HUES48 (cell line): Measurements from ENCODE around the gene HMGB2.
A peak's percentile ranks its signal among the peaks of the same experiment; 100 is the strongest.

ENCODE experiments used
- H3K27ac ChIP-seq: one replicate; pipeline ENCODE4 v1.7.0; 2013; ENCODE audit warnings: low read depth, low read length, inconsistent platforms
- H3K27me3 ChIP-seq: 2 replicates; pipeline ENCODE4 v1.6.1; 2013; ENCODE audit warnings: mild to moderate bottlenecking, low read length; ENCODE audit not compliant: control insufficient read depth, insufficient read depth
- H3K36me3 ChIP-seq: 2 replicates; pipeline ENCODE4 v1.6.1; 2013; ENCODE audit warnings: low read length; ENCODE audit not compliant: control insufficient read depth, insufficient read depth
- H3K4me1 ChIP-seq: 2 replicates; pipeline ENCODE4 v1.6.1; 2013; ENCODE audit warnings: mild to moderate bottlenecking, low read length; ENCODE audit not compliant: control insufficient read depth, insufficient read depth
- H3K4me3 ChIP-seq: 2 replicates; pipeline ENCODE4 v1.5.1; 2013; ENCODE audit warnings: mild to moderate bottlenecking, low read depth, low read length
- H3K9ac ChIP-seq: 2 replicates; pipeline ENCODE4 v1.6.1; 2013; ENCODE audit warnings: mild to moderate bottlenecking, low read depth, low read length, moderate library complexity
- H3K9me3 ChIP-seq: 2 replicates; pipeline ENCODE4 v1.6.1; 2013; ENCODE audit warnings: low read length; ENCODE audit not compliant: control insufficient read depth, insufficient read depth

HMGB2 gene

DNA sequence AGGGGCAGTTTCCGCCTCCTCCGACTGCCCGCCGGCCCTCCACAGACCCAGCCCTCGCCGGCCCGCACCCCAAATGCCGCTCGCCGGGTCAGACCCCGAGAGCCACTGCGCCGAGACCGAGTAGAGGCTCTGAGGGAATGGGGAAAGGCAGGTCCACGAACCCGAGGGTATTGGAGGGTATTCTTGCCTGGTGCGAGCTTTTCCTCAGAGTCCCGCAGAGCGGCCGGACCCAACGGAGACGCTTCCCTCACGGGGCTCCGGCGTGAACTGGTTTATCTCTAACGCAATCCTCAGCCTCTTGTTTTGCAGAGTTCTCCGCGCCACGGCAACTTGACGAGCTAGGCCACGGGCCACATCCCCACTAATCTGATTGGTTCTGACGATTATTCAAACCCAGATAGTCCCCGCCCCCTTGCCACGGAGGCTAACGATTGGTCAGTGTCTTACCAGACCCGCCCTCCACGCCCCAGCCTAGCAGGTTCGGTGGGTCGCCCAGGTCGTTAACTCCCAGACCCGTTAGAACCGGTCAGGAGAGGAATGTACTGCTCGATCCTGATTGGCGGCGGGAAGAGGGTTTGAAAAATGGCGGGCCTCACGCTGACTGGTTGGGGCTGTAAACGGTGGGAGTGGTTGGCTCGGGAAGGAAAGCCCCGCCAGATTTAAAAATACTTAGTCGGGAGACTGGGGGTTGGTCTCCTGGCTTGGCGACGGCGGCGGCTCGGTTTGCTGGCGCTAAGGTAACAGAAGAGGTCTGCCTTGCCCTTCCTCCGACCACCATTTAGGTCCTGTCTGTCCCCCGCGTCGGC is at the start of gene HMGB2:
Gene HMGB2, minus strand, starts transcription at position 274 of the 806 bp plus-strand sequence. CDS start 709 bp downstream, outside the sequence.
- peak within 1 kb of the TSS; percentile 89 for H3K4me3 ChIP-seq
- H3K27me3 ChIP-seq: 0 out of 2 replicates have a peak, but pooled peaks cover 5% of the 10 kb centered on the region
- no peaks in the 10 kb centered on the region for H3K9me3 ChIP-seq
- H3K4me1 ChIP-seq: peaks cover 20% of the 10 kb centered on the region
- peak within 1 kb of the TSS; percentile 98 for H3K9ac ChIP-seq
- peak within 1 kb of the TSS; percentile 99 for H3K27ac ChIP-seq
- H3K36me3 ChIP-seq: peaks cover 39% of the 10 kb centered on the region

DNA sequence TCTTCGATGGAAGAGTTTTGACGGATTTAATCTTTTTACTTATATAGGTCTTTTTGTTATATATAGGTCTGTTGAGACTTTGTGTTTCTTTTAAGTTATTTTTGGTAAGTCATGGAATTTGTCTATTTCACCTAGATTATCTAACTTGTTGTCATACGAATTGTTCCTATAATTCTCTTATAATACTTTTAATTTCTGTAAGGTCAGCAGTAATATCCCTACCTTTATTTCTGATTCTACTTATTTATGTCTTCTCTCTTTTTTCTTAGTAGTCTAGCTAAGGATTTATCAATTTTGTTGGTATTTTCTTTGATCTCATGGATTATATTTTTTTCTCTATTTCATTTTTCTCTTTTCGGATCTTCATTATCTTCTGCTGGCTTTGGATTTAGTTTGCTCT is 48.2 kb upstream of the HMGB2 start:
- Histone ChIP-seq H3K27me3 (no peaks in the 10 kb centered on the region), H3K9ac (no peak overlapping the region), H3K36me3 (no peaks in the 10 kb centered on the region), H3K9me3 (no peaks in the 10 kb centered on the region), H3K4me3 (no peak overlapping the region), H3K27ac (no peak overlapping the region), H3K4me1 (peaks cover 22% of the 10 kb centered on the region; the same call in 1 of the 2 replicates)

DNA sequence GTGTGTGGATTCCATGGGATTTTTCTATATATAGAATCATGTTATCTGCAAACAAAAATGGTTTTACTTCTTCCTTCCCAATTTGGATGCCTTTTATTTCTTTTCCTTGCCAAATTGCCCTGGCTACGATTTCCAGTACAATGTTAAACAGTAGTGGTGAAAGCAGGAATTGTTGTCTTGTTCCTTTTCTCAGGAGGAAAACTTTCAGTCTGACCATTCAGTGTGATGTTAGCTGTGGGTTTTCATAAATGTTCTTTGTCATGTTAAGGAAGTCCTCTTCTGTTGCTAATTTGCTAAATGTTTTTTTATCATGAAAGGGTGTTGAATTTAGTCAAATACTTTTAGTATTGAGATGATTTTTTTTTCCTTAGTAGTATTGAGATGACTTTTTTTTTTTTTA is 47.5 kb upstream of the HMGB2 start:
- Histone ChIP-seq H3K9ac (no peak overlapping the region), H3K27ac (no peak overlapping the region), H3K4me3 (no peak overlapping the region), H3K36me3 (0 out of 2 replicates have a peak, but pooled peaks cover 3% of the 10 kb centered on the region), H3K4me1 (peaks cover 22% of the 10 kb centered on the region; the same call in 1 of the 2 replicates), H3K9me3 (no peaks in the 10 kb centered on the region), H3K27me3 (no peaks in the 10 kb centered on the region)

DNA sequence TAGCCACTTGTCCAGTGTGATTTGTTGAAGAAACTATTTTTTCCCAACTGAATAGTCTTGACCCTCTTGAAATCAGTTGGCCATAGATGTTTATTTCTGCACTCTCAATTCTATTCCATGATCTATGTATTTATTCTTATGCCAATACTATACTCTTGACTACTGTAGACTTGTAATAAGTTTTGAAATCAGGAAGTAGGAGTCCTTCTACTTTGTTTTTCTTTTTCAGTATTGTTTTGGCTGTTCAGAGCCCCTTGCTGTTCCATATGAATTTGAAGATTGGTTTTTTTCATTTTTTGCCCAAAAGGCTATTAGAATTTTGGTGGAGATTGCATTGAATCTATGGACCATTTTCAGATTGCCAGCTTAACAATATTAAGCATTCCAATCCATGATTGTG is 46.8 kb upstream of the HMGB2 start:
- no peak overlapping the region for H3K9ac ChIP-seq
- H3K4me1 ChIP-seq: peaks cover 22% of the 10 kb centered on the region; the same call in 1 of the 2 replicates
- no peaks in the 10 kb centered on the region for H3K9me3 ChIP-seq
- H3K36me3 ChIP-seq: 0 out of 2 replicates have a peak, but pooled peaks cover 3% of the 10 kb centered on the region
- no peak overlapping the region for H3K27ac ChIP-seq
- H3K27me3 ChIP-seq: no peaks in the 10 kb centered on the region
- no peak overlapping the region for H3K4me3 ChIP-seq

DNA sequence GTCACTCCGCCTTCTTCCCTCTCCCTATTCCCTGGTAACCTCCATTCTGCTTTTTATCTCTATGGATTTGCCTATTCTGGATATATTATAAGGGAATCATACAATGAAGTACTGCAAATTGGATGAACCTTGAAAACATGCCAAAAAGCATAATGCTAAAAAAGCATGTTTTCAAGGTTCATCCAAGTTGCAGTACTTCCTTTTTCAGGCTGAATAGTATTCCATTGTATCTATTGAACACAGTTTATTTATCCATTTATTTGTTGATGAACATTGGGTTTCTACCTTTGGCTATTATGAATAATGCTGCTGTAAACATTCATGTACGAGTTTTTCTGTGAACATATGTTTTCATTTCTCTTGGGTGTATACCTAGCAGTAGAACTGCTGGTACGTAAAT is 45.8 kb upstream of the HMGB2 start:
- Histone ChIP-seq H3K9ac (no peak overlapping the region), H3K4me3 (no peak overlapping the region), H3K36me3 (peaks cover 3% of the 10 kb centered on the region; the same call in 1 of the 2 replicates), H3K27ac (no peak overlapping the region), H3K27me3 (no peaks in the 10 kb centered on the region), H3K4me1 (peaks cover 22% of the 10 kb centered on the region; the same call in 1 of the 2 replicates), H3K9me3 (no peaks in the 10 kb centered on the region)

DNA sequence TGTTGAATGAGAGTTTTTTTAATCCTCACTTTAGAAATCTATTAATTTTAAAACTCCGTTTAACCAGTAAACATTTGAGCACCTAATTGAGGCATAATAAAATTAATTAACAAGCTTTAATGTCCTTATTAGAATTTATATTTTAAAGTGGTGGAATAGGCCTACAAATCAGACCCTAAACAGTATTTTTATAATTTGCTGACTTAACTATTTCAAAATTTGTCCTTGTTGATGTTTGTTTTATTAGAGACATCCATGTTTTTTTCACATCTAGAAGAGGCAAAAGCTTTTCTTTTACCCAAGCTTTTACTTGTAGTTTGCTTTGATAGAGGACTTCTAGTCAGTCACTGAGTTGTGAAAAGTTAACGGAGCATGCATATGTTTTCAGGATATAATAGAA is 40.4 kb upstream of the HMGB2 start:
- Histone ChIP-seq H3K4me1 (peaks cover 13% of the 10 kb centered on the region; the same call in 1 of the 2 replicates), H3K27ac (no peak overlapping the region), H3K36me3 (peaks cover 3% of the 10 kb centered on the region; the same call in 1 of the 2 replicates), H3K4me3 (no peak overlapping the region), H3K9ac (no peak overlapping the region), H3K27me3 (0 out of 2 replicates have a peak, but pooled peaks cover 2% of the 10 kb centered on the region), H3K9me3 (no peaks in the 10 kb centered on the region)

DNA sequence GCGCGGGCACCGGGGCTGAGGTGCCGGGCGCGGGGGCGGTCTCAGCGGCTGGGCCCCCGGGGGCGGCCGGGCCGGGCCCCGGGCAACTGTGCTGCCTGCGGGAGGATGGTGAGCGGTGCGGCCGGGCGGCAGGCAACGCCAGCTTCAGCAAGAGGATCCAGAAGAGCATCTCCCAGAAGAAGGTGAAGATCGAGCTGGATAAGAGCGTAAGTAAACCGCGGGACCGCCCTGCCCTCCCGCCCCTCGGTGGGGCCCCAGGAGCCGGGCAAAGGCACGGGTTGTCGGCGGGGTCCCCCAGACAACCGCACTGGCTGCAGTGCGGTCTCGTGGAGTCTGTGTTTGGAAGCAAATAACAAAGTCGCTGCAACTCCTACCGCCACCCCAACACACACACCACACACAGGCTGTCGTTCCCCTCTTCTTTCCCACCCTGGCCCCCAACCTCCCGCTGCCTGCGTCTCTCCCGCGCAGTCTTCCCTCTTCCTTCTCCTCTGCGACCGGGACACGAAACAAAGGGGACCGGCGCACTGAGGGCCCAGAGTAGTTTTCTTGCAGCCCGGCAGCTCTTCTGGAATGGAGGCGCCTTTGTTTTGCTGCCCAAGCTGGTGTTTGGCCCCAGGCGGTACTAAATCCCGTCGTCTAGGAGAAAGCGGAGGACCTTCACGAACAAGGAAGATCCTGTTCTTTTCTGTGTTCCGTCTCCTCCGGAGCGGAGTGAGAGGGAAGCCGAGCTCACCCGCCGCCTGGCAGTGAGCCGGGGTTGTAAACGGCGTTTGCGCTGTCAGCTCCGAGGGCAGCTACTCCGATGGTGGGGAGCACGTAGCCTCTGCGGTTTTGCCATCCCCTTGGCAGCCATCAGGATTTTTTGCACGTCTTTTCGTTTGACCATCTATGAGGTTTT is 37.4 kb upstream of the HMGB2 start:
- Histone ChIP-seq H3K4me1 (peaks cover 7% of the 10 kb centered on the region), H3K4me3 (peak overlapping the region; percentile 94), H3K9ac (peak overlapping the region; percentile 38; the same call in 1 of the 2 replicates), H3K27ac (peak overlapping the region; percentile 71), H3K27me3 (0 out of 2 replicates have a peak, but pooled peaks cover 2% of the 10 kb centered on the region), H3K9me3 (no peaks in the 10 kb centered on the region), H3K36me3 (no peaks in the 10 kb centered on the region; the same call in 1 of the 2 replicates)

DNA sequence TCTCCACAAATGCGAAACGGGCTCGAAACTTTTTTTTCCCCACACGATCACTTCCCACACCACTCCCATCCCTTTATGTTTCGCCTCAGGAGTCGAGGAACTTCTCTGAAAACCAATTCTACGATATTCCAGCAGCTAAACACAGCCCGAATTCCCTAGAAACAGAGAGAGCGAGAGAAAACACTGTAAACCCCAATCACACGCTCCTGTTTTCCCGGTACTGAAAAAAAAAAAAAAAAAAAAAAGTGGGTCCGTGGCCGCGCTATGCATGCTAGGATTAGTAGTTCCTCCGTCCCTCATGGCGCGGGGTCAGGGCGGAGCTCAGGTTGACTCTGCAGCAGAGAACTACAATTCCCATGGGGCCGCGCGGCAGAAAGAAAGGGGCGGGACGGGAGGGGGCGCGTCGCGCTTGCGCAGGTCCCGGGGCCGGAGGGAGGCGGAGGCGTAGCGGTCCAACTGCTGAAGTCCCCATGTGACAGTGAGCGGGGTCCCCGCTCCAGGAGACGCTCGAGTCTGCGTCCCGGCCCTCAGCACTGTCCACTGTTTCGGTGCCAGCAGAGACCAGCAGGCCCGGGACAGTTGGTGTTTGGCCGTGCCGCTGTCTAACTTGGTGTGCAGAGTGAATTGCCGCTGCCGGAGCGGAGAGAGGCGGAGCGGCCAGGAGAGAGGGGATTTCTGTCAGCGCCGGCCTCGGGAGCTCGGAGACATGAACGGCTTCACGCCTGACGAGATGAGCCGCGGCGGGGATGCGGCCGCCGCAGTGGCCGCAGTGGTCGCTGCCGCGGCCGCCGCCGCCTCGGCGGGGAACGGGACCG is 36.5 kb upstream of the HMGB2 start, which contains the start of gene SAP30:
Gene SAP30, plus strand, starts transcription at position 478 of the 815 bp plus-strand sequence. Its CDS starts 229 bp downstream, at position 707.
- Histone ChIP-seq H3K4me1 (peaks cover 7% of the 10 kb centered on the region), H3K27me3 (0 out of 2 replicates have a peak, but pooled peaks cover 2% of the 10 kb centered on the region), H3K9ac (peak within 1 kb of the TSS; percentile 38), H3K27ac (peak within 1 kb of the TSS; percentile 71), H3K36me3 (no peaks in the 10 kb centered on the region; the same call in 1 of the 2 replicates), H3K9me3 (no peaks in the 10 kb centered on the region), H3K4me3 (peak within 1 kb of the TSS; percentile 94)

DNA sequence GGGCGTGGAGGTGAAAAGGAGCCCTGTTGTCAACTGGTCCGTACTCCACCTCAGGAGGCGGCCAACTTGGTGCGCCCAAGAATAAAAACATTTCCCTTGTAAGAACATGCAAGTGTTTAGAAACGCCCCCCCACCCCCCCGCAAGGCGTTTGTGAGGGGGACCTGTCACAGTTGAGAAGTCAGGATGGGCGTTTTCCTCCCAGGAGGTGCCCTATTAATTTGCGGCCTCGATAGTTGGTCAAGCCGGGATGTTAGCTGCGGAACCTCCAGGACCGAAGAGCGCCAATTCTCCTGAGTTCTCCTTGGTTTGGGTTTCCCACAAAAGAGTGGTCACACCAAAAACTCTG is 35.9 kb upstream of the HMGB2 start:
- Histone ChIP-seq H3K36me3 (no peaks in the 10 kb centered on the region; the same call in 1 of the 2 replicates), H3K27me3 (0 out of 2 replicates have a peak, but pooled peaks cover 2% of the 10 kb centered on the region), H3K9me3 (no peaks in the 10 kb centered on the region), H3K4me3 (peak overlapping the region; percentile 94), H3K9ac (peak overlapping the region; percentile 7; the same call in 1 of the 2 replicates), H3K27ac (peak overlapping the region; percentile 63), H3K4me1 (peaks cover 7% of the 10 kb centered on the region)

DNA sequence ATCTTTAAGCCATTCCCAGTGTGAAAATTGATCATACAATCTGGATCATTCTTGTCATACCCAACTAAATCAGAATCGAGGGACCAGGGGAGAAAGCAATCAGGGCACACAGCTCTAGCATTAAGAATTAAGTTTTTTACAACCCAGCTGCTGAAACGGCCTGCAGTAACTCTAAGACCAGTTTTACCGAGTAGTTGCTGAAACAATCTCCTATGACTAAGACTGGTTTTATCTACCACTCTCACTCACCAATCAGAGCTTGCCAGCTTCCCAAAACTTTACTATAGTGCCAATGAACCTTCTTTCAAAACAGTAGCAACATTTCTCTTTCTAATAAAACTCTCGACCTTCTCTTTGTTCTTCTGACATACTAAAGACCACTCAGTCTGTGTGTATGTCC is 33.8 kb upstream of the HMGB2 start:
- no peaks in the 10 kb centered on the region for H3K36me3 ChIP-seq
- H3K4me3 ChIP-seq: no peak overlapping the region
- H3K4me1 ChIP-seq: peaks cover 7% of the 10 kb centered on the region
- H3K27ac ChIP-seq: no peak overlapping the region
- H3K27me3 ChIP-seq: 0 out of 2 replicates have a peak, but pooled peaks cover under 1% of the 10 kb centered on the region
- no peak overlapping the region for H3K9ac ChIP-seq
- H3K9me3 ChIP-seq: no peaks in the 10 kb centered on the region
